Keratinocyte (primary cell): ENCODE data around the gene DLG2. TPM values are rescaled to one million over a fixed set of nuclear protein-coding genes. Genes with fewer than 3 reads are reported as not detected.
A peak's percentile ranks its signal among the peaks of the same experiment; 100 is the strongest.

Experiments
- DNase-seq: peaks from one replicate; pipeline ENCODE4 v3.0.0-alpha.2; 2011; ENCODE audit warnings: low read depth, missing footprints, low spot score
- FAIRE-seq: peaks from 2 replicates; lab custom pipeline; 2011; peaks lifted over from hg19 to GRCh38; lab: Jason Lieb, UNC
- H2AFZ ChIP-seq: 2 replicates; pipeline ENCODE4 v1.6.0; 2012; ENCODE audit warnings: low read length, control low read depth, inconsistent platforms; ENCODE audit not compliant: control insufficient read depth
- H3K27ac ChIP-seq: 2 replicates; pipeline ENCODE4 v1.5.1; 2011; ENCODE audit warnings: low read length; ENCODE audit not compliant: control insufficient read depth, insufficient read depth
- H3K27me3 ChIP-seq: 3 replicates; pipeline ENCODE4 v1.6.0; 2011; ENCODE audit warnings: low read length; ENCODE audit not compliant: control insufficient read depth, insufficient read depth; ENCODE audit errors: extremely low read depth
- H3K36me3 ChIP-seq, 2 experiments: 2 replicates in 1 of 2; 3 replicates in 1 of 2; pipeline ENCODE4 v1.5.1; 2011; ENCODE audit warnings: low read length in 2 of 2, mild to moderate bottlenecking in 1 of 2; ENCODE audit not compliant: control insufficient read depth in 2 of 2, insufficient read depth in 2 of 2; ENCODE audit errors: extremely low read depth in 1 of 2
- H3K4me1 ChIP-seq: 3 replicates; pipeline ENCODE4 v1.5.1; 2011; ENCODE audit warnings: low read length; ENCODE audit not compliant: control insufficient read depth, insufficient read depth; ENCODE audit errors: extremely low read depth
- H3K4me2 ChIP-seq: 3 replicates; pipeline ENCODE4 v1.6.0; 2011; ENCODE audit warnings: low read depth, low read length; ENCODE audit not compliant: control insufficient read depth, insufficient read depth; ENCODE audit errors: extremely low read depth
- H3K4me3 ChIP-seq, 3 experiments: fragments of 200-600 bp in 1 of 3; sonication (generic) in 1 of 3; 2 replicates in 2 of 3; 3 replicates in 1 of 3; pipeline ENCODE4 v1.5.1; 2011 to 2016; ENCODE audit warnings: low read length in 3 of 3, mild to moderate bottlenecking in 3 of 3, control low read depth in 2 of 3, inconsistent platforms in 1 of 3, low read depth in 1 of 3, mixed read lengths in 1 of 3, mixed run types in 1 of 3, moderate library complexity in 1 of 3; ENCODE audit not compliant: control insufficient read depth in 2 of 3, insufficient read depth in 2 of 3; ENCODE audit errors: extremely low read depth in 1 of 3
- H3K79me2 ChIP-seq: 2 replicates; pipeline ENCODE4 v1.6.0; 2012; ENCODE audit warnings: low read length; ENCODE audit not compliant: control insufficient read depth, insufficient read depth
- H3K9ac ChIP-seq: 3 replicates; pipeline ENCODE4 v1.6.0; 2011; ENCODE audit warnings: low read length; ENCODE audit not compliant: control insufficient read depth, insufficient read depth; ENCODE audit errors: extremely low read depth
- H3K9me1 ChIP-seq: 3 replicates; pipeline ENCODE4 v1.6.0; 2011; ENCODE audit warnings: low read length; ENCODE audit not compliant: control insufficient read depth, insufficient read depth; ENCODE audit errors: extremely low read depth
- H3K9me3 ChIP-seq: 2 replicates; pipeline ENCODE4 v1.5.1; 2012; ENCODE audit warnings: low read depth, low read length; ENCODE audit not compliant: control insufficient read depth
- H4K20me1 ChIP-seq: 3 replicates; pipeline ENCODE4 v1.6.0; 2011; ENCODE audit warnings: low read length; ENCODE audit not compliant: control insufficient read depth, insufficient read depth; ENCODE audit errors: extremely low read depth
- EZH2 ChIP-seq: IDR thresholded peaks from one replicate; pipeline ENCODE4 v1.6.1; 2012; ENCODE audit warnings: inconsistent platforms, mild to moderate bottlenecking, low read length, moderate library complexity
- dilution Hi-C: fragments of 300-500 bp; cut with MboI; formaldehyde crosslinking; loops from one replicate; pipeline ENCODE4 v1.7.0; 2020; ENCODE audit warnings: low sequenced_read_pairs; ENCODE audit not compliant: extremely low pct_ligation_motif_present
- polyA plus RNA-seq, 5 experiments: library from polyadenylated mRNA; depleted of rRNA in 3 of 5; stranded (reverse) in 3 of 5; stranded (forward) in 1 of 5; unstranded in 1 of 5; fragments of >200 nt; gene quantifications; 1 replicate in 1 of 5; 2 replicates in 3 of 5; 3 replicates in 1 of 5; pipeline versions ENCODE4 v1.2.1 to v1.2.3, GENCODE V29; 2011 to 2012; ENCODE audit warnings: missing spikeins in 2 of 5, low read depth in 1 of 5, low replicate concordance in 1 of 5
- TF ChIP-seq, protein P1 (sequence below), 3 experiments: IDR thresholded peaks in 1 of 3; conservative IDR thresholded peaks in 1 of 3; optimal IDR thresholded peaks in 1 of 3; 2 replicates in 2 of 3; 3 replicates in 1 of 3; pipeline versions ENCODE3 to v1.5.1; 2011; ENCODE audit warnings: low read length in 3 of 3, mild to moderate bottlenecking in 3 of 3, moderate library complexity in 2 of 3, control low read depth in 1 of 3, inconsistent platforms in 1 of 3; ENCODE audit not compliant: insufficient read depth in 2 of 3; ENCODE audit errors: extremely low read depth in 1 of 3

DLG2 gene
- polyA plus RNA-seq, 1 donor (not counting 4 experiments of a cell fraction or from before 2014, with no cell fraction given): 0.55 TPM

DNA sequence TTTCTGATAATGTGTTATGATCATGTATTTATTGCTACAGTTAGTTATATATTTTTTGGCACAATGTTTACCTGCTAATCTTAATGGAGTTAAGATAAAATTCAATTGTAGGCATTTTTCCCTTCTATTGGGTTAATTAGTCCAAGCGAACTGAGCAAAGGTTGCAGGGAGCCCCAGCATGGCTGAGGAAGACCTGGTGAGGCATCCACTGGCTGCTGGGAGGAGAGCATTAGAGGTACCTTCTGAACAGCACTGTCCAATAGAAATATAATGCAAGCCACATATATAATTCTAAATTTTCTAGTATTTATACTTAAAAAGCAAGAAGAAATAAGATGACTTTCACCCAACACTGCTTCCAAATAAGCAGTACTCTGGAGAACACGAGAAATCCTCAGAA, 19.9 kb upstream of the DLG2 start:
- no peak for FAIRE-seq
- H3K9ac ChIP-seq: peak overlapping the region; percentile 91
- dilution Hi-C loops: no loop called here
- no peaks in the 10 kb centered on the region for H3K4me1 ChIP-seq
- peaks cover 1 to 2% of the 10 kb centered on the region in 2 experiments for H3K36me3 ChIP-seq
- peak overlapping the region; percentile 90 for H3K4me2 ChIP-seq
- peaks cover 17% of the 10 kb centered on the region for H3K79me2 ChIP-seq
- H2AFZ ChIP-seq: peak overlapping the region; percentile 98
- no peaks in the 10 kb centered on the region for H3K9me1 ChIP-seq
- H3K4me3 ChIP-seq: peak overlapping the region; percentile 55 to 94 (median 94)
- TF ChIP-seq EZH2: no peak
- TF ChIP-seq, protein P1, sequence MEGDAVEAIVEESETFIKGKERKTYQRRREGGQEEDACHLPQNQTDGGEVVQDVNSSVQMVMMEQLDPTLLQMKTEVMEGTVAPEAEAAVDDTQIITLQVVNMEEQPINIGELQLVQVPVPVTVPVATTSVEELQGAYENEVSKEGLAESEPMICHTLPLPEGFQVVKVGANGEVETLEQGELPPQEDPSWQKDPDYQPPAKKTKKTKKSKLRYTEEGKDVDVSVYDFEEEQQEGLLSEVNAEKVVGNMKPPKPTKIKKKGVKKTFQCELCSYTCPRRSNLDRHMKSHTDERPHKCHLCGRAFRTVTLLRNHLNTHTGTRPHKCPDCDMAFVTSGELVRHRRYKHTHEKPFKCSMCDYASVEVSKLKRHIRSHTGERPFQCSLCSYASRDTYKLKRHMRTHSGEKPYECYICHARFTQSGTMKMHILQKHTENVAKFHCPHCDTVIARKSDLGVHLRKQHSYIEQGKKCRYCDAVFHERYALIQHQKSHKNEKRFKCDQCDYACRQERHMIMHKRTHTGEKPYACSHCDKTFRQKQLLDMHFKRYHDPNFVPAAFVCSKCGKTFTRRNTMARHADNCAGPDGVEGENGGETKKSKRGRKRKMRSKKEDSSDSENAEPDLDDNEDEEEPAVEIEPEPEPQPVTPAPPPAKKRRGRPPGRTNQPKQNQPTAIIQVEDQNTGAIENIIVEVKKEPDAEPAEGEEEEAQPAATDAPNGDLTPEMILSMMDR (optimal IDR thresholded peaks at IDR 0.05 in 1 of 3, IDR thresholded peaks at IDR 0.05 in 1 of 3, conservative IDR thresholded peaks at IDR 0.05 in 1 of 3; ENCODE audit: extremely low read depth in 1 of 3, insufficient read depth in 2 of 3, low read length in 3 of 3): no peak
- peak overlapping the region; percentile 85 for H3K27ac ChIP-seq
- H3K9me3 ChIP-seq: no peaks in the 10 kb centered on the region
- no peaks in the 10 kb centered on the region for H3K27me3 ChIP-seq
- DNase-seq: no peak
- H4K20me1 ChIP-seq: no peaks in the 10 kb centered on the region

DNA sequence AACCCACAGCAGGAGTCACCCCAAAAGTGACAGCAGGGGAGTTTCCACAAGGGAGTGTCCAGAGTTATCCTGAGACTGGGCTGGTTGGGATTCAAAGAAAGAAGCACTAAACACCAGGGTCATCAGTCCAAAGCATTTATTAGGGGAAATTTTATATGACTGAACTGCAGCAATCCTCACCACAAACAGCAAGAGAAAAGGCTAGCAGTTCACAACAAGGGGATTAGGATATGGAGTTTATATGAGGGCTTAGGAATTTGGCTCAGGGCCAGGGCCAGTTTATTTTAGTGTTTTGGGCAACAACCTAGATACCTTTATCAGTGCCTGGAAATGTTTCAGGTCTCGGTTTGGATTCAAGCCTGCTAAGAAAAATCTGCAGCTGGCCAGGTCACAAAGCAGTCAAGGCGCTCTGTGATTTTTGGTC, 16.1 kb upstream of the DLG2 start:
- TF ChIP-seq, protein P1 (optimal IDR thresholded peaks at IDR 0.05 in 1 of 3, IDR thresholded peaks at IDR 0.05 in 1 of 3, conservative IDR thresholded peaks at IDR 0.05 in 1 of 3; ENCODE audit: extremely low read depth in 1 of 3, insufficient read depth in 2 of 3, low read length in 3 of 3): no peak
- no peak for TF ChIP-seq EZH2
- Histone ChIP-seq H3K27me3 (no peaks in the 10 kb centered on the region), H4K20me1 (no peaks in the 10 kb centered on the region), H3K4me2 (no peak overlapping the region), H3K9ac (no peak overlapping the region), H3K79me2 (peaks cover 4% of the 10 kb centered on the region), H2AFZ (no peak overlapping the region), H3K4me3 (no peak overlapping the region), H3K4me1 (no peaks in the 10 kb centered on the region), H3K27ac (no peak overlapping the region), H3K9me1 (no peaks in the 10 kb centered on the region), H3K9me3 (no peaks in the 10 kb centered on the region), H3K36me3 (no peaks in the 10 kb centered on the region)
- FAIRE-seq (no peak), DNase-seq (no peak)
- dilution Hi-C loops: no loop called here
